ENCODE results near the gene SLC9A9. TPM values are rescaled to one million over a fixed set of nuclear protein-coding genes. Genes with fewer than 3 reads are reported as not detected.

Gene SLC9A9
- total RNA-seq, 2 donors from 2014 or later, result 1.3 to 3.7 TPM

DNA sequence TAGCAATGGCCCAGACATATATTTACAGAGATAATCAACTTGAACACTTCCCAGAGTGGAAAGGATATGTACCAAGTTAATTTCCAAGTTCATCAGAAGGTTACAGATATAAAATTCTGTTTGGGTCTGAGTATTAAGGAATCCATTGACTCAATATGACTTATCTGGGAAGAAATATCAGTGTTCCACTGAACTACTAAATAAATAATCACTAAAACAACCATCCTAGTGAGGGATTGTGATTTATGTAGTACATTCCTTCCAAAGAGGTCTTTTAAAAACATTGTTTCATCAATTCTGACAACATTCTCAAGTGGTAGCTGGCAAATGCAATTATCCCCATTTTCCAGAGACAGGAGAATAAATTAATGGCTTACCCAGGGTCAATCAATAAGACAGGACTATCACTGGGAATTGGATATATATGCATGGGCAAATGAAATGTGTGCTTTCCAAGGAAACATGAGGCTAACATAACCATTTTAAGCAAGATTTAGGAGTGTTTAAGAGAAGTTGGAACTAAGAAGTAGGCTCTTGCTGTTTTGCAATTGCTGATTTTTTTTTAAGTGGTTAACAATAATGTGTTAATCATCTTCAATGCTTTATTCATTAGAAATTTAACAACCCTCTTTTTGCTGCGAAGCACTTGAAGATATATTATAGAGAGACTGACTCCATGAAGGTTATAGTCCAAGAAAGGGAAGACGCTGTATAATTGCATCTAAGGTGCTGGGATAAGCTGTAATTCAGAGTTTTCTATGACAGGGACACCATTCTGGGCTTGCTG is 37.9 kb downstream of the SLC9A9 start:
- Histone ChIP-seq H3K9ac (ENCODE audit: extremely low read depth, low read length, poor library complexity, severe bottlenecking) (no peak overlapping the region), H3K9me3 (ENCODE audit: control insufficient read depth, low read length) (no peaks in the 10 kb centered on the region), H3K4me1 (ENCODE audit: control insufficient read depth, insufficient read depth, low read length) (no peaks in the 10 kb centered on the region), H3K36me3 (ENCODE audit: control insufficient read depth, insufficient read depth, low read length) (no peaks in the 10 kb centered on the region), H3K27me3 (ENCODE audit: control insufficient read depth, insufficient read depth, low read length, poor library complexity, severe bottlenecking) (no peaks in the 10 kb centered on the region), H3K27ac (ENCODE audit: low read depth, low read length) (no peak overlapping the region), H3K4me3 (ENCODE audit: low read length) (no peak overlapping the region)
- no peak overlapping the region for H3K27ac Mint-ChIP-seq
- no peak for DNase-seq
- 81 to 100% methylated on average over 1 to 2 of the region's 2 CpGs for WGBS, 2 experiments (ENCODE audit: insufficient coverage in 1 of 2, insufficient read length in 1 of 2)
- H3K4me3 Mint-ChIP-seq, result no peak overlapping the region
- TF ChIP-seq, protein P1, sequence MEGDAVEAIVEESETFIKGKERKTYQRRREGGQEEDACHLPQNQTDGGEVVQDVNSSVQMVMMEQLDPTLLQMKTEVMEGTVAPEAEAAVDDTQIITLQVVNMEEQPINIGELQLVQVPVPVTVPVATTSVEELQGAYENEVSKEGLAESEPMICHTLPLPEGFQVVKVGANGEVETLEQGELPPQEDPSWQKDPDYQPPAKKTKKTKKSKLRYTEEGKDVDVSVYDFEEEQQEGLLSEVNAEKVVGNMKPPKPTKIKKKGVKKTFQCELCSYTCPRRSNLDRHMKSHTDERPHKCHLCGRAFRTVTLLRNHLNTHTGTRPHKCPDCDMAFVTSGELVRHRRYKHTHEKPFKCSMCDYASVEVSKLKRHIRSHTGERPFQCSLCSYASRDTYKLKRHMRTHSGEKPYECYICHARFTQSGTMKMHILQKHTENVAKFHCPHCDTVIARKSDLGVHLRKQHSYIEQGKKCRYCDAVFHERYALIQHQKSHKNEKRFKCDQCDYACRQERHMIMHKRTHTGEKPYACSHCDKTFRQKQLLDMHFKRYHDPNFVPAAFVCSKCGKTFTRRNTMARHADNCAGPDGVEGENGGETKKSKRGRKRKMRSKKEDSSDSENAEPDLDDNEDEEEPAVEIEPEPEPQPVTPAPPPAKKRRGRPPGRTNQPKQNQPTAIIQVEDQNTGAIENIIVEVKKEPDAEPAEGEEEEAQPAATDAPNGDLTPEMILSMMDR (conservative IDR thresholded peaks at IDR 0.05), result no peak
- H3K4me1 Mint-ChIP-seq, result peaks cover 14% of the 10 kb centered on the region
- H3K27me3 Mint-ChIP-seq (ENCODE audit: insufficient read depth), result no peaks in the 10 kb centered on the region
- H3K9me3 Mint-ChIP-seq, result no peaks in the 10 kb centered on the region
- H3K36me3 Mint-ChIP-seq (ENCODE audit: low read depth), result no peaks in the 10 kb centered on the region

DNA sequence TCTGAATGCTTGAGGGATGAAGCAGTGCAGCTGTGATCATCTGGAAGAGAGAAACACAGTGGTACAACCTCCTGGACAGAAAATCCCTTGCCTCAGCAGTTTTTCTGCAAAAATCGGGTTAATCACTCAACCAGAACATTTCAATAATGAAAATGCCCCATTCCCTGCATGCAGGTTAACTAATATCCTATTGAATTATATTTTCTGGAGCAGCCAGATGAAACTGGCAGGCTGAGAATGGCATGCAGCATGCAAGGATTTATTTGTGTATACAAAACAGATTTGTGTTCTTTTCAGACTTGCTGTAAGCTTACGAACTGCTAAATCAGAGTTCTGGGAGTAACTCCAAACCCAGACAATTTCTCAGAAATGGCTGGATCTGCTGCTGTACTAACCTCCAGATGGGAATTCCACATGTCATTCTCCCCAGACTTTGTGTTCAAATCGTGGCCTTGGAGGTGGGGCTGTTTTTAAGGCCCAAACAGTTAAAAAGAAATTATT is 39.1 kb downstream of the SLC9A9 start:
- Mint-ChIP-seq H3K4me1 (peaks cover 14% of the 10 kb centered on the region), H3K27ac (no peak overlapping the region), H3K36me3 (ENCODE audit: low read depth) (no peaks in the 10 kb centered on the region), H3K27me3 (ENCODE audit: insufficient read depth) (no peaks in the 10 kb centered on the region), H3K9me3 (no peaks in the 10 kb centered on the region), H3K4me3 (no peak overlapping the region)
- H3K9ac ChIP-seq (ENCODE audit: extremely low read depth, low read length, poor library complexity, severe bottlenecking), result no peak overlapping the region
- H3K9me3 ChIP-seq (ENCODE audit: control insufficient read depth, low read length), result no peaks in the 10 kb centered on the region
- H3K27ac ChIP-seq (ENCODE audit: low read depth, low read length), result no peak overlapping the region
- no peak for DNase-seq
- H3K36me3 ChIP-seq (ENCODE audit: control insufficient read depth, insufficient read depth, low read length), result no peaks in the 10 kb centered on the region
- H3K4me3 ChIP-seq (ENCODE audit: low read length), result no peak overlapping the region
- WGBS, 2 experiments (ENCODE audit: insufficient coverage in 1 of 2, insufficient read length in 1 of 2), result 88 to 100% methylated on average over 2 to 3 of the region's 3 CpGs
- TF ChIP-seq, protein P1 (conservative IDR thresholded peaks at IDR 0.05), result no peak
- H3K27me3 ChIP-seq (ENCODE audit: control insufficient read depth, insufficient read depth, low read length, poor library complexity, severe bottlenecking), result no peaks in the 10 kb centered on the region
- no peaks in the 10 kb centered on the region for H3K4me1 ChIP-seq (ENCODE audit: control insufficient read depth, insufficient read depth, low read length)

DNA sequence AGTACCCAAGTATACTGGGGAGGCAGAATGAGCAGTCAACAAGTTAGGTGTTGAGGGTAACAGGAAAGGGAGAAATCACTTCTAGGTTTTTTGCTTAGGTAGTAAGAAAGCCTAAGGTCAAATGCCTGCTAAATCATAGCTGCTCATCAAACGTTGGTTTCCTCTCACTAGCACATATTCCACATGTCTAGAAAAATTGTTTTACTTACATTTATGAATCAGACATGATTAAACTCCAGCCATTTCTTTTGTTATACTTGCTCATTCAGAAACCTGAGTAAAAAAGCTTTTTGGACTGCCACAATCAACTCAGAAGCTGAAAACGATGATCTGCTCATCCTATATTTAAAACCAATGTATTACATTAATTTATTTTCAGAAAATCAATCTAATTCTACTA is 40.2 kb downstream of the SLC9A9 start:
- DNase-seq, result no peak
- no peak overlapping the region for H3K27ac ChIP-seq (ENCODE audit: low read depth, low read length)
- H3K4me1 ChIP-seq (ENCODE audit: control insufficient read depth, insufficient read depth, low read length), result no peaks in the 10 kb centered on the region
- Mint-ChIP-seq H3K27me3 (ENCODE audit: insufficient read depth) (no peaks in the 10 kb centered on the region), H3K36me3 (ENCODE audit: low read depth) (no peaks in the 10 kb centered on the region), H3K4me1 (peaks cover 14% of the 10 kb centered on the region), H3K4me3 (no peak overlapping the region), H3K27ac (no peak overlapping the region), H3K9me3 (no peaks in the 10 kb centered on the region)
- no peak overlapping the region for H3K9ac ChIP-seq (ENCODE audit: extremely low read depth, low read length, poor library complexity, severe bottlenecking)
- no peak overlapping the region for H3K4me3 ChIP-seq (ENCODE audit: low read length)
- H3K27me3 ChIP-seq (ENCODE audit: control insufficient read depth, insufficient read depth, low read length, poor library complexity, severe bottlenecking), result no peaks in the 10 kb centered on the region
- TF ChIP-seq, protein P1 (conservative IDR thresholded peaks at IDR 0.05), result no peak
- no peaks in the 10 kb centered on the region for H3K9me3 ChIP-seq (ENCODE audit: control insufficient read depth, low read length)
- WGBS, 2 experiments (ENCODE audit: insufficient coverage in 1 of 2, insufficient read length in 1 of 2), result 92 to 100% methylated on average over 1 to 2 of the region's 2 CpGs
- H3K36me3 ChIP-seq (ENCODE audit: control insufficient read depth, insufficient read depth, low read length), result no peaks in the 10 kb centered on the region
